HG03558 (cell line): ENCODE data around the gene METRNL.
"Not testable (repeated sequence)": the region's sequence is repeated elsewhere in the genome, so short reads cannot be mapped to it uniquely, and the experiment has no call there.

Source experiments
- ATAC-seq: cut with Tn5 transposase; IDR thresholded peaks from one replicate; pipeline ENCODE4 v1.9.1; 2021; ENCODE audit warnings: moderate number of reproducible peaks; ENCODE audit not compliant: unreplicated experiment; ENCODE audit errors: extremely low read depth

The METRNL gene

DNA sequence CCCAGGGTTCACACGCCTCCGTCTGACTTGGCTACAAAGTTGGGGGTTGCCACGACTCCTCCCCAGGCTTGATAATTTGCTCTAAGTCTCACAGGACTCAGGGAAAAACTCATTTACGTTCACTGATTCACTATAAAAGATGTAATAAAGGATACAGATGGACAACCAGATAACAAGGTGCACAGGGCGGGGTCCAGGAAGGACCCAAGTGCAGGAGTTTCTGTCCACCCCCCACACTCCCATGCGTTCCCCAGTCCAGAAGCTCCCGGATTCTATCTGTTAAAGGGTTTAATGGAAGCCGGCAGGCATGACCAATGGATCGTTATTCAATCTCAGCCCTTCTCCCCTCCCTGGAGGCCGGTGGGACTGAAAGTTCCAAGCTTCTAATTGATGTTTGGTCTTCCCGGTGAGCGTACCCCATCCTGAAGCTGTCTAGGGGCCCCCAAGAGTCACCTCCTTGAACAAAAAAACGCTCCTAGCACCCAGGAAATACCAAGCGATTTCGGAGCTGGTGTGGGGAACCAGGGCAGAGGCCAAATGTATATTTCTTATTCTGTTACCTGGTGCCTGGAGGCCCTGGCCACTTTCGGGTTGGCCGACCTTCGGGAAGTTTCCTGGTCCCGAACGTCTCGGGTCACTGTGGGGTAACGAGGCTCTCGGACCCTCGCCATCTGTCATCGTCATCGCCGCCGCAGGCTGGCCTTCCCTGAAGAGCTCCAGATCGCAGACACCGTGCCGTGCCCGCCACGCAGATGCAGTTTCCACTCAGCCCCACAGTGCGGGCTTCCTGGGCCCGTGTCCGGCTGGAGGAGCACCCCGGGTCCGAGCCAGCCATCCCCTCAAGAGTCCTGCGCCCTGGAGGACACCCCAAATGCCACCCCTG, 13.5 kb upstream of the METRNL start:
- no peak for ATAC-seq

DNA sequence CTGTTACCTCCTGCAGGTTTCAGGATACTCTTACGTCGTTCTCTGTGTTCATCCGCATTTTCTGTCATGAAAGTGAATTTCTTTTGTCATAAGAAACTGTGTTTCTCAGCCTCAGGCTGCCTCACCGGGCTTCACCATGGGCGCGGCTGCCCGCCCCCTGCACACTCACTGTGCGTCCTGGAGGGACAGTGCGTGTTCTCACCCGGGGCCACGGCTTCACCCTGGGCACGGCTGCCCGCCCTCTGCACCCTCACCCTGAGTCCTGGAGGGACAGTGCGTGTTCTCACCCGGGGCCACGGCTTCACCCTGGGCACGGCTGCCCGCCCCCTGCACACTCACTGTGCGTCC, 12.9 kb upstream of the METRNL start:
- not testable (repeated sequence) for ATAC-seq

DNA sequence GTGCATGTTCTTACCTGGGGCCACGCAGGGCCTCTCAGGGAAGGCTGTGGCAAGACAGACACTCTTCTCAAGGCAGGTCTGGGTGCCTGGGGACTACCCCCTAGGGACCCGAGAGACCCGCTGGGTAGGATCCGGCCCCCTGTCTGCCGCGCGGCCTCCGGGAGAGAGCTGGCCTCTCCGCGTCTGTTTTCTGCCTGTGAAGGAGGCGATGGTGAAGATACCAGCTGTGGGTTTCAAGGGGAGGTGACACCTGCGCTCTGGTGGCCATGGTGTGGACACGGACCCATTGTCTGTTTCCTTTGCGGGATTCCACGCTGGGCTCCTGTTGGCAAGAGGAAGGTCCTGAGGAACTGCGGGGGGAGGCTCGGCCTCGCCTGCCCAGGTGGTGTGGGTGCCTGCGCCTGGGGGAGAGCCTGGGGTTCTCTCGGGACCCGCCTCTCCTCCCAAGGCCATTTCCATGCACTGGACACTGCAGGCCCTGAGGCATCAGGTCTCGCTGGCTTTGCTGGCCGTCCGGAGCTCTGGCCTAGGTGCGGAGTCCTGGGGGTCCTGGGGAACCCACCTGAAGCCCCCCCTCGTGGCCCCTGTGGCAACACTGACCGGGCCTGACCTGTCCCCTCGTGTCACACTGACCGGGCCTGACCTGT, 12.2 kb upstream of the METRNL start:
- no peak for ATAC-seq

DNA sequence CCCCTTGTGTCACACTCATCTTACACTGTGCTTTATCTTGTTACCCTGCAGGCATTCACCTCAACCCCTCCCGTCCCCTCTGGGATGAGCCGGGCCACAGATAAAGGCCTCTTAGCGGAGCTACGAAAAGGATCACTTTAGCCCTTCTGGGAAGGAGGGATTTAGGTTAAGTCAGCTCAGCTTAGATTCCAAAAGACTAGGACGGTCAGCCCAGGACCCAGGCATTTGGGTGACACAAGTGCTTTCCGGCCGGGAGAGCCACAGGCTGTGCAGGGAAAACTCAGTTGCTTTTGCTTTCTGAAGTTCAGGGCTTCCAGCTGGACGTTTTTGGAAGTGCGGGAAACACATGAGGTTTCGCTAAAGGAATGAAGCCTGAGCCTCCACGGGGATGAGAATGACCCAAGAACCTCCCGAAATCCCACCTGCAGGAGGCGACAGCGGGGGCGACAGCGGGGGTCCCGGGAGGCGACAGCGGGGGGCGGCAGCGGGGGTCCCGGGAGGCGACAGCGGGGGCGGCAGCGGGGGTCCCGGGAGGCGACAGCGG, 11.6 kb upstream of the METRNL start:
- no peak for ATAC-seq

DNA sequence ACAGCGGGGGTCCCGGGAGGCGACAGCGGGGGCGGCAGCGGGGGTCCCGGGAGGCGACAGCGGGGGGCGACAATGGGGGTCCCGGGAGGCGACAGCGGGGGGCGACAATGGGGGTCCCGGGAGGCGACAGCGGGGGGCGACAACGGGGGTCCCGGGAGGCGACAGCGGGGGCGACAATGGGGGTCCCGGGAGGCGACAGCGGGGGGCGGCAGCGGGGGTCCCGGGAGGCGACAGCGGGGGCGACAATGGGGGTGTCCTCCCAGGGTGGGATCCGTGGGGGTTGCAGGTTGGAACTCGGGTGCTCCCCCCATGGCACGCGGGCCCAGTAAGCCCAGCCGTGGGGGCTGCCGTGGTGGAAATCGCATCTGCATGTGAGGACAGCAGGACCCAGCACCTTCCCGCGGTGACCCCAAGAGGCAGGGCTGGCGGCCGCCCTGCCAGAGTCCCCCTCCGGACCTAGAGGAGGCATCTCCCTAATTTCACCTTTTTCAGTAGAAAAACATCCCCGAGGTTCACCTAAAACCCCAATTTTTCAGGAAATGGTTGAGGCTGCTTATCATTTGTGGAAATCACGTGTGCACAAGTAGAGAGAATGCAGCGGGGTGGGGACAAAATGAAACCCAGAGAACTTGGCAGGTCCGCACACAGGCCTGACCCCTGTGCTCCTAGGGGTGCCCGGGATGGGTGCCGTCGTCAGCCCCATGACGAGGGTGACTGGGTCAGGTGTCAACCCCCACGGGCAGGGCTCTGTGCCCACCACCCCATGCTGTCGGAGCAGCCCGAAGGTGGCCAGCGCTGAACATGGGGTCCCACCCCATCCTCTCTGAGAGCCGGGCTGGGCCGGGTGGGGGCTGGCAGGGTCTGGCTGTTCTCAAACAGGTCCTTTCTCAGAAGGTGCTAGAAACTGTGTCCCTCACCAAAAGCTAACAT, 10.5 kb upstream of the METRNL start:
- ATAC-seq, result no peak

DNA sequence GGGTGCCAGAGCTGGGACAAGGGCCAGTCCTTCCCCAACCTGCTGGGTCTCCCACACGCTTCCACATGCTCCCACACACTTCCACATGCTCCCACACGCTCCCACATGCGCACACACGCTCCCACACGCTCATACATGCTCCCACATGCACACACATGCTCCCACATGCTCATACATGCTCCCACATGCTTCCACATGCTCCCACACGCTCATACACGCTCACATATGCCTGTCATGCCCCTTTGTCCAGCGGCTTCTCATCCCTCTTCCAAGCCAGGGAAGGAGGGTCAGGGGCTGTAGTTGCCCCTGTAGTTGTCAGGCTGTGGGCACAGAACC, 9.9 kb upstream of the METRNL start:
- ATAC-seq, result no peak

DNA sequence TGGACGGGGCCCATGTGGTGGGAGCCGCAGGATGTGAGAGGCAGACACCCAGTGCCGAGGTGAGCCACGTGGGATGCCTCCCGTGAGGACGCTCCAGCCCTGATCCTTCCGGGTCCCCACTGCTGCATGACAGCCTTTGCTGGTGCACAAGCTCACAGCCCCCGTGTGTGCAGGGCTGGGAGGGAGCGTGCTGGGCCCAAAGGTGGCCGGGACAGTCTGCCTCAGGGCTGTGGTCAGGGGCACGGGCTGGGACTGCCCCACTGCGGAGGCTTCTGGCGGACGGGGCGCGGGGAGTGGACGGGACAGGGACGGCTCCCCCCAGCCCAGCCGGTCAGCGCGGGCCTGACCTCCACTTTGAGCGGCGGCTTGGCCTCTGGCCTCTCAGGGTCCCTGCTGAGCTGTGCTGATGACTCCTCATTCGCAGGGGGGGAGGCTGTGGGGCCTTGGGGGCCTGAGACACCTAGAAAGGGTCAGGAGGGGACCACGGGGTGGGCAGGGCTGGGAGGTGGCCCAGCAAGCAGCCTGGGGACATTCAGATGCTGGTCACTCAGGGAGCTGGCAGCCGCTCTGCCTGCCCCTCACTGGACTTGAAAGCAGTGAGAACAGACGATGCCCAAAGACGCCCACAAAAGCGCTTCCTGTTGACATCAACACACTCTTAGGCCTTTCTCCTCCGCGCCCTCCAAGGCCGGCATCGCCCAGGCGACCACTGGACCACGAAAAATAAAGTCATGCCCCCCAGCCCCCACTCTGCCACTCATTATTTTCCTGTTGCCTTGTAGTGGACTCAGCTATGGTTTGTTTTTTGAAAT, 9.3 kb upstream of the METRNL start:
- no peak for ATAC-seq

DNA sequence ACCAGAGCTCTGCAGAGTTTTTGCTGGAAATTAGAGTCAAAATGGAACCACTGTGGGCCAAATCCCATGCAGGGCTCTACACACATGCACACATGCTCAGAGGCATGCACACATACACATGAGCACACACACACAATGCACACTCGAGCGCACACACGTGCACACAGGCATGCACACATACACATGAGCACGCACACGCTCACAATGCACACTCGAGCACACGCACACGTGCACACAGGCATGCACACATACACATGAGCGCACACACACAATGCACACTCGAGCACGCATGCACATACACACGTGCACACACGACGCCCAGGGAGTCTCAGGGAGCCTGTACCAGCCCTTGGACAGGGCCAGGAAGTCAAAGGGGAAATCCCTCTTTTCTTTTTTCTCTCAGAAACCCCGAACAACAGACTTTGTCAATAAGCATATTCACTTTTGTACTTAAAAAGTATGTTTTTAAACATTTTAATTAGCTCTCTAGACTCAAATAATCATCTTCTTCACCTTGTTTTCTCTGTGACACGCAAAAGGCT, 8.5 kb upstream of the METRNL start:
- no peak for ATAC-seq

DNA sequence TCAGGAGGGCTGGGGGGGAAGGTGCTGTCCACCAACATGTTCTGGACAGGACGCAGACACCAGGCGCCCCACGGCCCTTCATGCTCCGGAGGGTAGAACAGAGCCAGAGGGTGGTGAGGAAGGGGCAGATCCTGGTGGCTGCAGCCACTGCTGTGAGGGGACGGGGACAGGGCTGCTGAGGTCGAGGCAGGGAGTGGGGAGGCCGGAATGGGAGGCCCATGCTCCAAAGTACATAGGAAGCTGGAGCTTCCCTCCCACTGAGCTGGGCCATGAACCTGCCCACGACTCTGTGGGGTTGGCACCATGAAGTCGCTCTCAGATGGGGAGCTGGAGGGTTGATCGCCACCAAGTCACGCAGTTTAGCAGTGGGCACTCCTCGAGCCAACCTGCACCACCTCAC, 8.0 kb upstream of the METRNL start:
- no peak for ATAC-seq

DNA sequence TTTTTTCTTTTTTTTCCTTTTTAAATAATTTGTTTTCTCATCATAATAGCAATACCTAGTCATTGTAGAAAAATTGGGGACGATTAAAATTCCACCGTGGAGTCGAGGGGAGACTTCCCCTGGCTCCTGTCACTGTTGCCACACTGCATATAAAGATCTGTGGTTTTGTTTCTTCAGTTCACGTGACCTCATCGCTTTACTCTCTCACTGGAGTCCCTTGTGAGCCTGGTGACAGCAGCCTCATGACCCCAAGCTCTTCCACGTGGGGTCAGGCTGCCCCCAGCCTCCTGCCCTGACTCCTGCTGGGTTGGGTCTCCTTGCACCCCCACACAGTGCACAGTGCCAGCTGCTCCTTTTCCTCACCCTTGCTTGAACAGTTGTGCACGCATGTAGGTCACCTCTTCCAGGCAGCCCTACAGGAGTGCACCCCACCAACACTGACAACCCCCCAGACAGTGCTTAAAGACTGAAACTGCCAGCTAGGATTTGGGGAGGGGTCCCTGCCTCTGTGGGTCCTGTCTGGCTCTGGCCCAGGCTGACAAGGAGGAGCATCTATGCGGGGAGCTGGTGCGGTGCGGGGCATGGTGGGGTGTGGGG, 7.3 kb upstream of the METRNL start:
- no peak for ATAC-seq

DNA sequence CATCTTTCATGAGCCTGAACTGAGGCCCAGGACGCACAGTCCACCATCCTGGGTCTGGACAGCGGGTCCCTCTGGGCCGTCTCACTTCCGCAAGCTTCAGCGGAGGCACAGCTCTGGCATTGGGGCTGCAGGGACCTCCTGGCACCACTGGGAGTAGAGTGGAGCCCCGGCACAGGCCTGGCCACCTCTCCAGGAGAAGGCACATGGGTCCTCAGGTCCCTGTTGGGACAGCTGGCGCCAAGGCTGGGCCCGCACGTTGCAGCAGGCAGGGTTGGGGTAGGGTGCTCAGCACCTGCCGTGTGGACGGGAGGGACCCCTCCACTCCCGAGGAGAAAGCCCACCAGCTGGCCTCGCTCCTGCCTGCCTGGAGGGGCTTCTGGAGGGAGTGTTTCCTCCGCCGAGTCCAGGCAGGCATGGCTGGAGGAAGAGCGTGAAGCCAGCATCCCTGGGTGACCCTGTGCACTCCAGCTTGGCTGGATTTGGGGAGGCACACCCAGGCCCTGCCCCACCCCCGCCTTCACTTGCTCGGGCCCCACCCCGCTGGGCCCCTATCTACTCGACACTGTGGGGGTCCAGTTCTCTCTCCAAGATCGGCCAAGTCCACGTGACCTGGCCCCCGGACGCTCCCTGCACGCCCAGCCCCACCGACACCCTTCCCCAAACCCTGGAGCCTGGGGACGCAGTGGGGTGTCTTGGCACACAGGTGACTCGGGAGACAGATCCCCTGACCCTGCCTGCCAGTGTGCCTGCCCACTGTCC, 6.6 kb upstream of the METRNL start:
- no peak for ATAC-seq

DNA sequence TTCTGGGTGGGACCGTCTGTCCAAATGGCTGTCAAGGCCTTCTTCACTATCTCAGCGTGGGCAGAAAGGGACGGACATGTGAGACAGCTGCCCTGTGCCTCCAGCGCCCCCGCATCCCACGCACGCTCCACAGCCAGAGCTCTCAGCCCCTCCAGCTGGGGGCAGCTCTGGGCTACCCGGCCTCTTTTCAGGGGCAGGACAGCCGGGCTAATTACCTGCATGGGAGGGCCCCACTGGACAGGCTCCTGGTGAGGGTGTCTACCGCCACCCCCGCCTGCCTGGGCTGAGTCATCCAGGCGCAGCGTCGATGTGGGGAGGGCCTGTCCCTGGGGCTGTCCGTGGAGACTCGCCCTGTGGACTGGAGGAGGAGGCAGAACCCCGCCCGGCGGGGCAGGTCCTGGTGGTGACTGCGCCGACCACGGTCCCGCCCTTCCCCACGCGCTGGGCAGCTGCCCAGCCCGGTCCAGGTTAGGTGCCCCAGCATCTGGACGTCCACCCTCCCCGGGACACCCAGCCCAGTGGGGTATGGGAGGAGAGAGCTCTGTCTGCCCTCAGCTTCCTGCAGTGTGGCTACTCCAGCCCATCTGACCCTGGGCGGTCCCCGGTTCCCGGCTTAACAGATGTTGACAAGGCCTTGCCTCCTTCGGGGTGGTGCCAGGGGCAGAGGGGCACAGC, 5.9 kb upstream of the METRNL start:
- no peak for ATAC-seq

DNA sequence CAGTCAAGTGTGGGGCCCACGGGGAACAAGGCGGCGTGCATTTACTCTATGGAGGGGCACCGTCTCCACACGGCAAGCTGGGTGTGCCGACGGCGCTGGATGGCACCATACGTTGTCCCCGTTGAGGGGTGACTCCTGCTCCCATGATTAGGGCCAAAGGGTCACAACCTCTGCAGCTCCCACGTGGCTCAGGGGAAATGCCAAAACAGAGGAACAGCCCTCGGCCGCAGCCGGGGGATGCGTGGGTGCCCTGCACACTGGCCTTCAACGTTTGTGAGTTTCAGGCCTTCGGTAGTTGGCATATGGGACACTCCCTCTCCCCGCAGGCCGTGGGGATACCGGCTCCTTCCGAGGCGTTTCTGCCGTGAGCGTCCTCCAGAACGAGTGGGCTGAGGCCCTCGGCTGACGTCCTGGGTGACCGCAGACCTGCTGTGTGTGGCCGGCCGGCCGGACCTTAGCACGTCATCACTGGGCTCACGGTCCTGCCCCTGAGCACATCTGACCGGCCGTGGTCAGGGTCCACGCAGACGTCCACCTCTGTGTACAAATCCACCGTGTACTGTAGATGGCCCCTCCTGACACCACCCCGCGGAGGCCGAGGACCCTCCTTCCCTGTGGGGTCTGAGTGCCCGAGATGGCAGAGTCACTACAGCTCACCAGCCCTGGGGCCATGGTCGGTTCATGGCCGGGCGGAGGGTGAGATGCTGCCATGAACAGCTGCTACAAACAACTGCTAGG, 4.8 kb upstream of the METRNL start:
- no peak for ATAC-seq

DNA sequence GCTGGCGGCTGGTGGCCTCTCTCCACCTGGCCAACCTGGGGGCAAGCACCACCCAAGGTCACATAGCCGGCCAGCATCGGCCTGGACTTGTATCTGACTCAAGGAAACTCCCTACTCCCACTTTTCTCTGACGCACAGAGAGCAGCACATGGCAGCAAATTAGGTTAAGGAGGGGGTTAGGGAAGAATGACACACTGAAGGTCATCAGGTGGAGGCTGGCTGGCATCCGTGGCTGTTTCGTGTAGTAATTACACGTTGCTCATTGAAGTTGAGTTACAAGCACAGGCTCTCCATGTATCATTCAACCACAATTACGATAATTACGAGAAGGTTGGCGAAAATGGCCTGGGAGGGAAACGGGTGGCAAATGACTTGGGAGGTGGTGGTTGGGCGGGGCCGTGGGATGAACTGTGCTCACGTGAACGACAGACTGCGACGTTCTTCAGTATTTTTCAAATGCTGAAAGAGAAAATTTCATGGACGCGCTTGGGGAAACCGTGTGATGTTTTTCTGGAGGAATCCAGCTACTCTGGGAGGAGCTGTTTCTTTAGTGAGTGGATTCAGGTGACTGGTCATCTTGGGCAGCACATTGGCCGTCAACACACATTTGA, 4.0 kb upstream of the METRNL start:
- no peak for ATAC-seq

DNA sequence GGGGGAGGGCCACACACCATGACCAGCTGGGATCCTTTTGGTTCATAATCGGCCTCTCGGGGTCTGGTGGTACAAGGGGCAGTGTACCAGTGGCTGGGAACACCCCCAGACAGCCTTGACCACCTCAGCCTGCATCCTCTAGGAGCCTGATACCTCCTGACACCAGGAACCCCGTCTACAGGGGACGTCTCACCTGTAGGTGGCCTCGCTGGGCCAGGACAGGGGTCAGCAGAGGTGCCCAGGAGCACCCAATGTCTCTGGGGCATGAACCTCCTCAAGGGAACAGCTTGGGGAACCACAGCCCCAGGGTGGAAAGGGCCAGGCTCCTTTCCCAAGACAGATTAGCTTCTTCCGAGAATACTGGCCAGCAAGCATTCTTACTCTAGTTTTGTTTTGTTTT, 2.5 kb upstream of the METRNL start:
- ATAC-seq, result no peak

DNA sequence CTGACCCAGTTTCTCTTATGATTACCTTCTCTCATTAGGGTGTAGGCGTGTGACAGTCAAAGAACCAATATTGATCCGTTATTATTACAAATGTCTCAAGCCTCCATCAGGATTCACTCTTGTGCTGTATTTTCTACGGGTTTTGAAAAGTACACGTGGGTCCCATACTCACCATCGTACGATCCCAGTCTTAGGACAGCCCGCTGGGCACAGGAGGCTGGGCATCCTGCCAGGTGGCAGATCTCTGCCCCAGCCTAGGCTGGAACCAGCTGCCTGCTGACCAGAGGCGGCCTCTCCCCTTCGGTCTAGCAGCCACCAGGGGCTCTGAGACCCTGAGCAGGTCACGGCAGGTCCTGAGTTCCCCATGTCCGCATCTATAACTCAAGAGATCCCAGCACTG, 2.0 kb upstream of the METRNL start:
- no peak for ATAC-seq

DNA sequence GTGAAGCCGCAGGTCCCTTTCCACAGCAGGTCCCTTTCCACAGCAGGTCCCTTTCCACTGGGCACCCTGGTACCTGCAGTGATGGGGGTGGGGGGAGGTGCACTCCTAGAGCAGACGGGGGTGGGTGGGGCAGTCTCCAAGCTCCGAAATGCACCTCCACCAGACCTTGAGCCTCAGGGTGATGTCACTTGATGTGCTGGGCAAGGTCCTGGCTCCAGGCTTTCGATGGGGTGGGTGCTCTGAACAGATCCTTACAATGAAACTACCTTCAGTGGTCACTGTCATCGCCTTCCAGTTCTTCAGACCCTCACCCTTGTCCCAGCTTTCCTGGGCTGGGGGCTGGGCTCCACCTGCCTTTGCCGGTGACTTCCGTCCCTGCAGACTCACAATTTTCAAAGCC, 1.5 kb upstream of the METRNL start:
- no peak for ATAC-seq
